ENCODE data around the gene IGFBP6.

IGFBP6 gene

DNA sequence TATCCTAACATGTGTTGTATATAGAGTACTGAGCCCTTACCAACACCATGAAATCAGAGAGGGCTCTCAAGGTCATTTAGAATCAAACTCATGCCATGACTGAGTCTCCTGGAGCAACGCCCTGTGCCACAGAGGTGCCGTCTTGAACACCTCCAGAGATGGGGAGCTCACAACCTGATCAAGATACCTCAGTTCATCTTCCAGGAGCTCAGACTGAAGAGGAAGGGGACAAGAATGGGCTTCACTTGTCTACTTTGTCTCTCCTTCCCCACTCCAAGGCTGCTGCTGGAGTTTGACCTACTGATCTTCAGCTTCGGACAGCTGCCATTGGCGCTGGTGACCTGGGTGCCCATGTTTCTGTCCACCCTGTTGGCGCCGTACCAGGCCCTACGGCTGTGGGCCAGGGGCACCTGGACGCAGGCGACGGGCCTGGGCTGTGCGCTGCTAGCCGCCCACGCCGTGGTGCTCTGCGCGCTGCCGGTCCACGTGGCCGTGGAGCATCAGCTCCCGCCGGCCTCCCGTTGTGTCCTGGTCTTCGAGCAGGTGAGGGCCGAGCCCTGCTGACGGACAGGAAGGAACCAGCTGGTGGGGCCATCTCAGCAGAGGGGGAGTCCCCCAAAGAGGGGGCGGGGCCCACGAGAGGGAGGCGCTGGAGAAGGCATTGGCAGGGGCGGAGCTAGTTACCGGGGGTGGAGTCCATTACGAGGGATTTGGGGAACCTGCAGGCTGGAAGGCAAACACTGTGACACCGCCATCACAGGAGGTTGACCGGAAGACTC, 17.8 kb downstream of the IGFBP6 start:
- no peak for ATAC-seq
- TF ChIP-seq ARNTL (CRISPR knock-in tag; IDR thresholded peaks at IDR 0.05; ENCODE audit: borderline replicate concordance, low read depth) = no peak
- no peak for TF ChIP-seq ZFP3 (CRISPR knock-in tag; IDR thresholded peaks at IDR 0.05)
- no peak for TF ChIP-seq ZNF565 (CRISPR knock-in tag; conservative IDR thresholded peaks at IDR 0.05; ENCODE audit: low read depth)
- no peak for TF ChIP-seq ZNF70 (CRISPR knock-in tag; IDR thresholded peaks at IDR 0.05)
- no peak for TF ChIP-seq OSR1 (CRISPR knock-in tag; IDR thresholded peaks at IDR 0.05)
- TF ChIP-seq ISL1 (CRISPR knock-in tag; IDR thresholded peaks at IDR 0.05) = no peak
- TF ChIP-seq ESRRG (CRISPR knock-in tag; IDR thresholded peaks at IDR 0.05) = no peak
- no peak for TF ChIP-seq BACH2 (CRISPR knock-in tag; IDR thresholded peaks at IDR 0.05; ENCODE audit: borderline replicate concordance)
- TF ChIP-seq RARB (CRISPR knock-in tag; IDR thresholded peaks at IDR 0.05) = no peak

DNA sequence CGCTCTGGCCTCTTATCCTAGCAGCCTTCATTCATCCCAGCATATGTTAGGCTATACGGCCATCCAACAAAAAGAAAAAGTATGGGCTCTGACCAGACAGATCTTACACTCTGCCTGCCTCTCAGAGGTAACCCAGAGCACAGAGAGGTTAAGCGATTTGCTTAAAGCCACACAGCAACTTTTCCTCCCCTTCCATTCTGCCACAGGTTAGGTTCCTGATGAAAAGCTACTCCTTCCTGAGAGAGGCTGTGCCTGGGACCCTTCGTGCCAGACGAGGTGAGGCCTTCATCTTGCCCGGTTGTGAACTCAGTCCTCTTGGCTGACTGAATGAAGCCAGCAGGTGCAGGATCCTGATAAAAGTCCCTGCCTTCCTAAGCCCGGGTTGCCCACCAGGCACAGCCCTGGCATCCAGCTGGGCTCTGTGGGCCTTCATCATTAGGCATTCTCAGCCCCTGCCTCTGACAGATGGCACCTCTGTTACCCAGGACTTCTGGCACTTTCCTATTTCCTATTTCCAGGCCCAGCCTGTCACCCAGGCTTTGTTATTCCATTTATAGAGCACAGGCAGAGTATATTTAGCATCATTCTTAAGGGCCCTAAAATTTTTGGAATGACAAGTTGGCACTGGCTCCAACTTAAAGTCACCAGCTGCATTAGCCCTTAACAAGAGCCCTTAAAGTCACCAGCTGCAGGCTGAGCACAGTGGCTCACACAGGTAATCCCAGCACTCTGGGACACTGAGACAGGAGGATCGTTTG, 18.6 kb downstream of the IGFBP6 start:
- ATAC-seq = no peak
- TF ChIP-seq TCF4 (CRISPR knock-in tag; IDR thresholded peaks at IDR 0.05; ENCODE audit: borderline replicate concordance) (no peak), BACH2 (CRISPR knock-in tag; IDR thresholded peaks at IDR 0.05; ENCODE audit: borderline replicate concordance) (no peak)

DNA sequence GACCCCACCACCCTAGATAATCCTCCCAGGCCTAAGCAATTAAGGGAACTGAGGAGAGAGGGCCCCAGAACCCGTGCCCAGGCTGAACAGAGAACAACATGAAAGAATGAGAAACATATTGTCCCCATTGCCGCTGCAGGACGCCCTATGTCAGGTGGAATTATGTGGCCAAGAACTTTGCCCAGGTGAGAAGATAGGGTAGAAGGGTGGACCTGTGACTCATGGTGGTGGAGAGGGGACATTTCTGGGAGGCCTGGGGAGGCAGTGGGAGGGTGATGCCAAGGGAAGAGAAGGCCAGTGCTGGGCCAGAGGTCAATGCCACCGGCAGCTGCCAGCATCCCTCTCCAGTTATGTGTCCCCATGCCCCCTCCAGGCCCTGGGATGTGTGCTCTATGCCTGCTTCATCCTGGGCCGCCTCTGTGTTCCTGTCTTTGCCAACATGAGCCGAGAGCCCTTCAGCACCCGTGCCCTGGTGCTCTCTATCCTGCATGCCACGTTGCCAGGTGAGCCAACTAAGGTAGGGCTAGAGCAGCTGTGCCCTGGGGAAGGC, 21.4 kb downstream of the IGFBP6 start:
- TF ChIP-seq ZNF70 (CRISPR knock-in tag; IDR thresholded peaks at IDR 0.05) (no peak), ZC3H10 (CRISPR knock-in tag; IDR thresholded peaks at IDR 0.05) (no peak), ISL1 (CRISPR knock-in tag; IDR thresholded peaks at IDR 0.05) (no peak), SNAI2 (CRISPR knock-in tag; IDR thresholded peaks at IDR 0.05) (no peak), ZNF8 (CRISPR knock-in tag; IDR thresholded peaks at IDR 0.05) (no peak), RARB (CRISPR knock-in tag; IDR thresholded peaks at IDR 0.05) (no peak), ARNTL (CRISPR knock-in tag; IDR thresholded peaks at IDR 0.05; ENCODE audit: borderline replicate concordance, low read depth) (no peak)
- TF ChIP-seq, protein P1, sequence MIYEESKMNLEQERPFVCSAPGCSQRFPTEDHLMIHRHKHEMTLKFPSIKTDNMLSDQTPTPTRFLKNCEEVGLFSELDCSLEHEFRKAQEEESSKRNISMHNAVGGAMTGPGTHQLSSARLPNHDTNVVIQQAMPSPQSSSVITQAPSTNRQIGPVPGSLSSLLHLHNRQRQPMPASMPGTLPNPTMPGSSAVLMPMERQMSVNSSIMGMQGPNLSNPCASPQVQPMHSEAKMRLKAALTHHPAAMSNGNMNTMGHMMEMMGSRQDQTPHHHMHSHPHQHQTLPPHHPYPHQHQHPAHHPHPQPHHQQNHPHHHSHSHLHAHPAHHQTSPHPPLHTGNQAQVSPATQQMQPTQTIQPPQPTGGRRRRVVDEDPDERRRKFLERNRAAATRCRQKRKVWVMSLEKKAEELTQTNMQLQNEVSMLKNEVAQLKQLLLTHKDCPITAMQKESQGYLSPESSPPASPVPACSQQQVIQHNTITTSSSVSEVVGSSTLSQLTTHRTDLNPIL (CRISPR knock-in tag; IDR thresholded peaks at IDR 0.05; ENCODE audit: low read depth) = no peak
- no peak for ATAC-seq

DNA sequence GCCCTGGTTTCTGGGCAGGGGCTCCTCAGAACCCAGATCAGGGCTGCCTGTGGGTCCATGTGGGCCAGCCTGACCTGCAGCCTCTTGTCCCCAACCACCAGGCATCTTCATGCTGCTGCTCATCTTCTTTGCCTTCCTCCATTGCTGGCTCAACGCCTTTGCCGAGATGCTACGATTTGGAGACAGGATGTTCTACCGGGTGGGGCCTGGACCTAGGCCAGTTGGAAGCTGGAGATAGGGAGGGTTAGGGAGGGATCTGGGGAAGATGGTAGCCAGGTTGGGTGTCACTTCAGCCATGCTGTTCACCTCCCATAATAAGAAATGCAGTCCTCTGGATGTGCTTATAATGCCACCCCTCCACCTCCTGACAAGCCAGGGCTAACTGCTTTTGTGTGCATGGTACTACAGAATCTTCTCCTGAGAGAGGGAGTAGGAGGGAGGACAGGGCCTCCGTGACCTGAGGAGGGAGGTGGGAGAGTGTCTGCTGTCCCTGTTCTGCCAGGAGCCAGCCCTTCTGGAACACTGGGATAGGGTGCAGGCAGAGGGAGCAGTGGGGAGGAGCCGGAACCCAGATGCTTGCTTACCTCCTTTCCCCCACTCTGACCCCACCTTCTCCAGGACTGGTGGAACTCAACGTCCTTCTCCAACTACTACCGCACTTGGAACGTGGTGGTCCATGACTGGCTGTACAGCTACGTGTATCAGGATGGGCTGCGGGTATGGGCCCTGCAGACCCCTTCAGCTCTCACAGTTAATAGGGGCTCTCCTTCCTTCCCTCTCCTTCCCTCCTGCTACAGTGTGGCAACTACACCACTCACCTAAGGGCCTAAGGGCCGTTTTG, 23.4 kb downstream of the IGFBP6 start:
- TF ChIP-seq, protein P2, sequence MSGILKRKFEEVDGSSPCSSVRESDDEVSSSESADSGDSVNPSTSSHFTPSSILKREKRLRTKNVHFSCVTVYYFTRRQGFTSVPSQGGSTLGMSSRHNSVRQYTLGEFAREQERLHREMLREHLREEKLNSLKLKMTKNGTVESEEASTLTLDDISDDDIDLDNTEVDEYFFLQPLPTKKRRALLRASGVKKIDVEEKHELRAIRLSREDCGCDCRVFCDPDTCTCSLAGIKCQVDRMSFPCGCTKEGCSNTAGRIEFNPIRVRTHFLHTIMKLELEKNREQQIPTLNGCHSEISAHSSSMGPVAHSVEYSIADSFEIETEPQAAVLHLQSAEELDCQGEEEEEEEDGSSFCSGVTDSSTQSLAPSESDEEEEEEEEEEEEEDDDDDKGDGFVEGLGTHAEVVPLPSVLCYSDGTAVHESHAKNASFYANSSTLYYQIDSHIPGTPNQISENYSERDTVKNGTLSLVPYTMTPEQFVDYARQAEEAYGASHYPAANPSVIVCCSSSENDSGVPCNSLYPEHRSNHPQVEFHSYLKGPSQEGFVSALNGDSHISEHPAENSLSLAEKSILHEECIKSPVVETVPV (CRISPR knock-in tag; IDR thresholded peaks at IDR 0.05) = no peak
- TF ChIP-seq, protein P3, sequence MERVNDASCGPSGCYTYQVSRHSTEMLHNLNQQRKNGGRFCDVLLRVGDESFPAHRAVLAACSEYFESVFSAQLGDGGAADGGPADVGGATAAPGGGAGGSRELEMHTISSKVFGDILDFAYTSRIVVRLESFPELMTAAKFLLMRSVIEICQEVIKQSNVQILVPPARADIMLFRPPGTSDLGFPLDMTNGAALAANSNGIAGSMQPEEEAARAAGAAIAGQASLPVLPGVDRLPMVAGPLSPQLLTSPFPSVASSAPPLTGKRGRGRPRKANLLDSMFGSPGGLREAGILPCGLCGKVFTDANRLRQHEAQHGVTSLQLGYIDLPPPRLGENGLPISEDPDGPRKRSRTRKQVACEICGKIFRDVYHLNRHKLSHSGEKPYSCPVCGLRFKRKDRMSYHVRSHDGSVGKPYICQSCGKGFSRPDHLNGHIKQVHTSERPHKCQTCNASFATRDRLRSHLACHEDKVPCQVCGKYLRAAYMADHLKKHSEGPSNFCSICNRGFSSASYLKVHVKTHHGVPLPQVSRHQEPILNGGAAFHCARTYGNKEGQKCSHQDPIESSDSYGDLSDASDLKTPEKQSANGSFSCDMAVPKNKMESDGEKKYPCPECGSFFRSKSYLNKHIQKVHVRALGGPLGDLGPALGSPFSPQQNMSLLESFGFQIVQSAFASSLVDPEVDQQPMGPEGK (CRISPR knock-in tag; IDR thresholded peaks at IDR 0.05; ENCODE audit: borderline replicate concordance) = no peak
- ATAC-seq = no peak

DNA sequence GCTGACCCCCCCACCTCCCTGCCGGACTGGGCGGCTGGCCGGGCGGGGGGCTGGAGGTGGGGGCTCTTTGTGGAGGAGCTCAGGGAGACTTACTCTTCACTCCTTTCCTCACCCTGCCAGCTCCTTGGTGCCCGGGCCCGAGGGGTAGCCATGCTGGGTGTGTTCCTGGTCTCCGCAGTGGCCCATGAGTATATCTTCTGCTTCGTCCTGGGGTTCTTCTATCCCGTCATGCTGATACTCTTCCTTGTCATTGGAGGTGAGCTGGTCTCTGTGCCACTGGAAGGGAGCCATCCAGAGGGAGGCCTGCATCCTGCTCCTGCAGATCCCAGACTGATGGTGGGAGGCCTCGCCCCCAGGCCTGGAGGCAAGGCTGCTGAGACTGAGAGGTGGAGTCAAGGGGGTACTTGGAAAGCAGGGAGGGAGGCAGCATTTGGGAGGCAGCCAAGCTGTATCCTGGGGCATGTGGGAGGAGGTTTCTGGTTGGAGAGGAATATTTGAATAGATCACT, 25.5 kb downstream of the IGFBP6 start:
- no peak for ATAC-seq
- TF ChIP-seq BACH2 (CRISPR knock-in tag; IDR thresholded peaks at IDR 0.05; ENCODE audit: borderline replicate concordance) = no peak
- no peak for TF ChIP-seq ZFP3 (CRISPR knock-in tag; IDR thresholded peaks at IDR 0.05)
- TF ChIP-seq, protein P3 (CRISPR knock-in tag; IDR thresholded peaks at IDR 0.05; ENCODE audit: borderline replicate concordance) = no peak
- TF ChIP-seq ZNF8 (CRISPR knock-in tag; IDR thresholded peaks at IDR 0.05) = no peak
- no peak for TF ChIP-seq ZNF565 (CRISPR knock-in tag; conservative IDR thresholded peaks at IDR 0.05; ENCODE audit: low read depth)
- no peak for TF ChIP-seq RARB (CRISPR knock-in tag; IDR thresholded peaks at IDR 0.05)
